Left ventricle myocardium inferior (tissue), 1 donor: ENCODE measurements around the gene JUP. TPM values are rescaled to one million over a fixed set of nuclear protein-coding genes. Genes with fewer than 3 reads are reported as not detected.
A peak's percentile ranks its signal among the peaks of the same experiment; 100 is the strongest.

ENCODE experiments used
- DNase-seq: peaks from one replicate; pipeline ENCODE4 v3.0.0-alpha.2; 2020
- H3K27ac ChIP-seq: fragments of 200-600 bp; replicated peaks from 2 replicates; pipeline ENCODE4 v1.8.0; 2021
- H3K27me3 ChIP-seq: fragments of 200-600 bp; 2 replicates; pipeline ENCODE4 v1.8.0; 2021; ENCODE audit warnings: low read depth
- H3K36me3 ChIP-seq: fragments of 200-600 bp; 2 replicates; pipeline ENCODE4 v1.8.0; 2021
- H3K4me1 ChIP-seq: fragments of 200-600 bp; 2 replicates; pipeline ENCODE4 v1.8.0; 2021
- H3K4me3 ChIP-seq: fragments of 200-600 bp; 2 replicates; pipeline ENCODE4 v1.8.0; 2021; ENCODE audit warnings: mild to moderate bottlenecking, moderate library complexity
- H3K9me3 ChIP-seq: fragments of 200-600 bp; replicated peaks from 2 replicates; pipeline ENCODE4 v1.8.0; 2021
- intact Hi-C: fragments of 100-400 bp; cut with micrococcal nuclease; formaldehyde crosslinking; loops from one replicate; pipeline ENCODE4 v1.11.0; 2022
- total RNA-seq: library from RNA; stranded (reverse); fragmentation: NEBNext Ultra II Directional; extraction: Animal tissue kit (Norgen Biotek cat#: 25700); gene quantifications from one replicate; pipeline ENCODE4 v1.2.1, GENCODE V29; 2021
- TF ChIP-seq, protein P1 (sequence below): fragments of 200-600 bp; IDR thresholded peaks from 2 replicates; pipeline ENCODE4 v1.8.0; 2021; ENCODE audit warnings: antibody characterized with exemption, mild to moderate bottlenecking, borderline replicate concordance
- donor health status: DM: no; HTN: yes; CAD: no; lungs with severe emphysema.

Gene JUP
- total RNA-seq, 1 donor from 2014 or later, result 160 TPM

DNA sequence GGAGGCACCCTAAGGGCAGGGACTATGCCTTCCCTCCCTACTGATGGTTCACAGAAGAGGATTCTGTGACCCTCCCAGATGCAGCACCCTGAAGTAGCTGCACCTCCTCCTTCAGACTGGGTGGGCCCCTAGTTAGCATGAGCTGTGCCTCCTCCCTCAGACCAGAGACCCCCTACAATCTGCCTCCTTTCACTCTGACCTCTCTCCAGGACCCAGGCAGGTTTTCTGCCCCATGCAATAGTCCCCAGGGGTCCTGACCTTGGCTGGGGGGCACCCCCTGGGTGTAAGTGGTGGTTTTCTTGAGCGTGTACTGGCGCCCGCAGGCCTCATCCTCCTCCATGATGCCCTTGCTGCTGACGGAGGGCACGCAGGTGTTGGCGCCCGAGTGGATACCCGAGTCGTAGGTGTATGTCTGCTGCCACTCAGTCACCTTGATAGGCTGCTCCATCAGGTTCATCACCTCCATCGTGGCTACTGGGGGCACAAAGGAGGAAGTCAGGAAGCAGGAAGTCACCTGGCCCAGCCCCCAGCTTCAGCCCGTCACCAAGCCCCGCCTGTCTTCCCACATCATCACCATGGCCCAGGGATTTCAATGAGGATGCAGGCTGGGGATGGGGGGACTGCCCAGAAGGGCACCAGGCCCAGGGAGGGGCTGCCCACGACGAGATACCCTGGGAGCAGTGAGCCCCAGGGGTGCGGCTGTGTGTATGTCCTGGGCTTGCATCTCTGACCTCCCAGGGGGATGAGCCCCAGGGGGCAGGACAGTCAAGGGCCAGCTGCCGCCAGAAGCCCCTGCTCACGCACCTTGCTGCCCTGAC lies 14.9 kb downstream of the JUP start:
- no peaks in the 10 kb centered on the region for H3K9me3 ChIP-seq
- H3K4me3 ChIP-seq, result no peak overlapping the region
- peaks cover 69% of the 10 kb centered on the region for H3K36me3 ChIP-seq
- H3K4me1 ChIP-seq, result peaks cover 50% of the 10 kb centered on the region
- DNase-seq, result no peak
- peak overlapping the region; percentile 97 for H3K27ac ChIP-seq
- TF ChIP-seq, protein P1, sequence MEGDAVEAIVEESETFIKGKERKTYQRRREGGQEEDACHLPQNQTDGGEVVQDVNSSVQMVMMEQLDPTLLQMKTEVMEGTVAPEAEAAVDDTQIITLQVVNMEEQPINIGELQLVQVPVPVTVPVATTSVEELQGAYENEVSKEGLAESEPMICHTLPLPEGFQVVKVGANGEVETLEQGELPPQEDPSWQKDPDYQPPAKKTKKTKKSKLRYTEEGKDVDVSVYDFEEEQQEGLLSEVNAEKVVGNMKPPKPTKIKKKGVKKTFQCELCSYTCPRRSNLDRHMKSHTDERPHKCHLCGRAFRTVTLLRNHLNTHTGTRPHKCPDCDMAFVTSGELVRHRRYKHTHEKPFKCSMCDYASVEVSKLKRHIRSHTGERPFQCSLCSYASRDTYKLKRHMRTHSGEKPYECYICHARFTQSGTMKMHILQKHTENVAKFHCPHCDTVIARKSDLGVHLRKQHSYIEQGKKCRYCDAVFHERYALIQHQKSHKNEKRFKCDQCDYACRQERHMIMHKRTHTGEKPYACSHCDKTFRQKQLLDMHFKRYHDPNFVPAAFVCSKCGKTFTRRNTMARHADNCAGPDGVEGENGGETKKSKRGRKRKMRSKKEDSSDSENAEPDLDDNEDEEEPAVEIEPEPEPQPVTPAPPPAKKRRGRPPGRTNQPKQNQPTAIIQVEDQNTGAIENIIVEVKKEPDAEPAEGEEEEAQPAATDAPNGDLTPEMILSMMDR, result no peak
- intact Hi-C loops, result no loop called here
- H3K27me3 ChIP-seq, result no peaks in the 10 kb centered on the region

DNA sequence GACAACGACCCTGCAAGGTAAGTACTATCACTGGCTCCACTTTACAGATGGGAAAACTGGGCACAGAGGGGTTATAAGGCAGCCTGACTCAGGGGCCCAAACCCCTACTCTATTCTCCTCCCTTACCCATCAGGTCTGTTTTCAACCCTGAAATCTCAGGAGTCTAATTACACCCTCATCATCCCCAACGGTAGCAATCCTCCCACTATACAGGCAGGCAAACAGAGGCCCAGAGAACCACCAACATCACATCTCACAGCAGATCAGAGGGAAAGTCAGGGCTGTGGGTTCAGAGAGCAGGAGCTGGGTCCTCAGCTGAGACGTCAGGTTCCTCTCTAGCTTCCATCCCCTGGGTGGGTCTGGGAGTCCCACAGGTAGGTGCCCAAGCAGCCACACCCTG lies 16.5 kb downstream of the JUP start:
- no peaks in the 10 kb centered on the region for H3K9me3 ChIP-seq
- no peaks in the 10 kb centered on the region for H3K27me3 ChIP-seq
- no peak overlapping the region for H3K27ac ChIP-seq
- no peak overlapping the region for H3K4me3 ChIP-seq
- TF ChIP-seq, protein P1, result no peak
- H3K4me1 ChIP-seq, result peaks cover 33% of the 10 kb centered on the region
- H3K36me3 ChIP-seq, result peaks cover 85% of the 10 kb centered on the region
- DNase-seq, result no peak
- intact Hi-C loops, result no loop called here

DNA sequence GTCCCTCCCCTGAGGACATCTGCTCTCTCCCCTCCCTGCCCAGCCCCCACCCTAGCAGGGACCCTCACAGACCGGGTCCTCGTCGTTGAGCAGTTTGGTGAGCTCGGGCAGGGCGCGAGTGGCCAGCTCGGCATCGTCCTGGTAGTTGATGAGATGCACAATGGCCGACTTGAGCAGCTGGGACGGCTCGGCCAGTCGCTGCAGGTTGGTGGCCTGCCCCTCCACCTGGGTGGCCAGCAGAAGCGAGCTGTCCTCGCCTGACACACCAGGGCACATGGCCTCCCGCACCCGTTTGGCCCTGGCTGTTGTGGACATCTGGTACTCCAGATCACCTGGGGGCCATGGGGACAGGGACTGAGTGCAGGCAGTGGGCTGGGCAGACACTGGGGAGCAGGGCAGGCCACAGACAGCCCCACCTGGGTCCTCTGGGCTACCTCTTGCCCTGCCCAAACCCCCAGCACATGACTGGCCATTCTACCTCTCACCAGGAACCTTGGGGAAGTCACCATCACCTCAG lies 17.1 kb downstream of the JUP start:
- peaks cover 87% of the 10 kb centered on the region for H3K36me3 ChIP-seq
- TF ChIP-seq, protein P1, result no peak
- no peaks in the 10 kb centered on the region for H3K27me3 ChIP-seq
- intact Hi-C loops, result no loop called here
- H3K4me3 ChIP-seq, result no peak overlapping the region
- no peak overlapping the region for H3K27ac ChIP-seq
- H3K4me1 ChIP-seq, result peaks cover 28% of the 10 kb centered on the region
- DNase-seq, result no peak
- no peaks in the 10 kb centered on the region for H3K9me3 ChIP-seq

DNA sequence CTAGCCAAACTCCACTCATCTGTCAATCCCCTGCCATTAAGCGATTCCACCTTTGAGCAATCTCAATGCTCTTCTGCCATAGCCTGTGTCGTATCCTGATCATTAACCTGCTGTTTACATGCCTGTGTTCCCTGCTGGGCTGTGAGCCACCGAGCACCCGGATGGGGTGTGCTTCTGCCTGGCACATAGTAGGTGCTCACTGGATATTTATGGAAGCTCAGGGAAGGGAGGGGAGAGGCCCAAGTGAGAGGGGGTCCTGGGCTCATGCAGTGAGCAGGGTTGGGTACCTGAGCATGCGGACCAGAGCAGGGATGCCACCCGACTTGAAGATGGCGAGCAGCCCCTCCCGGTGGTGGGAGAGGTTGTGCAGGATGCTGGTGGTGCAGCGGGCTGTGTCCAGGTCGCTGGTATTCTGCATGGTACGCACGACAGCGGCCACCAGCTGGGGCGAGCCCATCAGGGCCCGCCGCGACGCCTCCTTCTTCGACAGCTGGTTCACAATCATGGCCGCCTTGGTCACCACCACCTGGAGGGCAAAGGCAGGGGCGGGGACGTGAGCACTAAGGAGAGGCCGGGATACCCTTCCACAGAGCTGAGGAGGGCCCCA lies 17.7 kb downstream of the JUP start:
- Histone ChIP-seq H3K4me1 (peaks cover 21% of the 10 kb centered on the region), H3K27me3 (no peaks in the 10 kb centered on the region), H3K36me3 (peaks cover 93% of the 10 kb centered on the region), H3K4me3 (no peak overlapping the region), H3K27ac (no peak overlapping the region), H3K9me3 (no peaks in the 10 kb centered on the region)
- DNase-seq, result no peak
- intact Hi-C loops, result no loop called here
- TF ChIP-seq, protein P1, result no peak

DNA sequence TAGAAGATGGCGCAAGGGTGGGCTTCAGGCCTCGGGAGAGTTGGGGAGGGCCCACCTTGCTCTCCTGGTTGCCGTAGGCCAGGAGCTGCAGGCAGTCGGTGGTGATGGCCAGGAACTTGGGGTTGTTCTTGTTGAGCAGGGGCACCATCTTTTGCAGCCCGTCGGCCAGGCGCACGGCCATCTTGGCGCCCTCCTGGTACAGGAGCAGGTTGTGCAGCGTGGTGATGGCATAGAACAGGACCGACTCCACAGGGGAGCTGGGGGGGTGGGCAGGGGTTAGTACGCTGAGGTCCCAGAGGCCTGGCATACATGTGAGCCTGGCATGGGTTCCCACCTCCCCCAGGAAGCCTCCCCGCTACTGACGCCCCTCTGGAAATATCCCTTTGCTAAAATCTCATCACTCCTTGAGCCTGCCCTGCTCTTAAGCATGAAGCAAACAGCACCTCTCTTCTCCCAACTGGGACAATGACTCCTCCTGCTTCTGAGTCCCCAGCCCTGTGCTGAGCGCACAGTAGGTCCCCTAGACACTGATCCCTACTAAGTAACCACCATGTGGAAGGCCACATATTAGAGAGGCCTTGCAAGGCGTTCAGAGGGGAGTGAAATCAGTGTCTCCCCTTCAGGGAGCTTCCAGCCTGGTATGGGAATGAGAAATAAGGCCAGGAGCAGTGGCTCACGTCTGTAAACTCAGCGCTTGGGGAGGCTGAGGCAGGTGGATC lies 19.0 kb downstream of the JUP start:
- TF ChIP-seq, protein P1, result no peak
- Histone ChIP-seq H3K9me3 (no peaks in the 10 kb centered on the region), H3K4me1 (peaks cover 8% of the 10 kb centered on the region), H3K4me3 (no peak overlapping the region), H3K36me3 (peaks cover 100% of the 10 kb centered on the region), H3K27ac (no peak overlapping the region), H3K27me3 (no peaks in the 10 kb centered on the region)
- no peak for DNase-seq
- intact Hi-C loops, result no loop called here
